ENCODE measurements around the gene CYP1A1. TPM values are rescaled to one million over a fixed set of nuclear protein-coding genes. Genes with fewer than 3 reads are reported as not detected.

The CYP1A1 gene
- total and polyA plus RNA-seq, 9 of the 15 experiments (the other 6 are each of a cell fraction or from before 2014, with no cell fraction given) = 0.04 to 0.13 (median 0.05) TPM; not detected in 5

GRCh38 chr15:74727727-74728126 is 2.4 kb upstream of the CYP1A1 start:
- no peaks in the 10 kb centered on the region for H4K20me1 ChIP-seq (replicated peaks; ENCODE audit: control insufficient read depth, insufficient read depth, low read length)
- TF ChIP-seq TFE3 (CRISPR knock-in tag; IDR thresholded peaks at IDR 0.05) (peak; percentile 14; the same call in 1 of the 2 replicates), PREB (CRISPR knock-in tag; IDR thresholded peaks at IDR 0.05) (no peak), ZNF511 (CRISPR knock-in tag; IDR thresholded peaks at IDR 0.05) (no peak), NFIC (IDR thresholded peaks at IDR 0.05) (peak; percentile 49), ILF3 (IDR thresholded peaks at IDR 0.05; ENCODE audit: borderline replicate concordance) (no peak), RUNX1 (IDR thresholded peaks at IDR 0.05; ENCODE audit: low read depth) (no peak)
- no peak for DNase-seq (ENCODE audit: extremely low read depth in 1 of 4, low spot score in 3 of 4)
- POLR2A ChIA-PET = no interaction called here
- no peak overlapping the region for H3K9ac ChIP-seq (ENCODE audit: insufficient read depth in 1 of 2, low read depth in 2 of 2, low read length in 2 of 2)
- no peaks in the 10 kb centered on the region for H3K9me3 ChIP-seq (replicated peaks; ENCODE audit: control insufficient read depth, insufficient read depth, low read depth, low read length)
- no peak overlapping the region for H3K4me2 ChIP-seq (ENCODE audit: insufficient read depth, low read length)
- peaks cover 5 to 16% of the 10 kb centered on the region in 2 experiments; a peak in 2 of 5 replicates for H3K4me1 ChIP-seq (replicated peaks in 1 of 2; ENCODE audit: control insufficient read depth in 2 of 2, insufficient read depth in 2 of 2, low read length in 2 of 2)
- in situ Hi-C loops (cut with MboI) = no loop called here
- no peaks in the 10 kb centered on the region for H3K79me2 ChIP-seq (ENCODE audit: control insufficient read depth, insufficient read depth, low read length)
- no peak overlapping the region for H3K4me3 ChIP-seq
- H3K27ac ChIP-seq (ENCODE audit: extremely low read depth, low read depth, low read length) = no peak overlapping the region
- CTCF ChIA-PET (ENCODE audit: low intra/inter-chr PET ratio) = no interaction called here
- H3K36me3 ChIP-seq (ENCODE audit: control insufficient read depth, insufficient read depth, low read length) = no peaks in the 10 kb centered on the region
- no TSS peak for BruUV-seq (replicated peaks)
- no peak for ATAC-seq
- peaks cover 38 to 67% of the 10 kb centered on the region in 2 experiments for H3K27me3 ChIP-seq (ENCODE audit: control insufficient read depth in 2 of 2, insufficient read depth in 2 of 2, low read length in 2 of 2)
- H2AFZ ChIP-seq (ENCODE audit: low read depth, low read length) = no peak overlapping the region
- intact Hi-C loops (cut with micrococcal nuclease) = no loop called here
- no peaks in the 10 kb centered on the region for H3K9me1 ChIP-seq (ENCODE audit: control insufficient read depth, insufficient read depth, low read length)
- WGBS (ENCODE audit: insufficient coverage, low coverage, missing lambda C conversion rate) = 17% methylated on average over 7 of the region's 7 CpGs
- no peak for FAIRE-seq
